A673 (cell line): ENCODE measurements around the gene GLYR1. TPM values are rescaled to one million over a fixed set of nuclear protein-coding genes. Genes with fewer than 3 reads are reported as not detected.

Experiments used
- BruUV-seq: library from RNA; stranded (reverse); fragments of 400-500 nt; replicated peaks from 2 replicates; lab custom pipeline; 2021; lab: Mats Ljungman, UMichigan
- CTCF ChIA-PET: fragments of 300-600 bp; sonication (Branson Sonifier 250); formaldehyde crosslinking; loops from one replicate; lab custom pipeline; 2022; ENCODE audit warnings: antibody characterized with exemption; lab: Charles Lee
- POLR2A ChIA-PET: fragments of 300-600 bp; sonication (Branson Sonifier 250); formaldehyde crosslinking; loops from one replicate; lab custom pipeline; 2022; ENCODE audit warnings: antibody characterized with exemption; ENCODE audit not compliant: low non-redundant PET; lab: Charles Lee
- DNase-seq: peaks from one replicate; pipeline ENCODE4 v3.0.0-alpha.2; 2015; ENCODE audit warnings: low spot score
- H3K27ac ChIP-seq: fragments of 200-600 bp; sonication (generic); 2 replicates; pipeline ENCODE4 v1.5.1; 2016; ENCODE audit warnings: mixed run types, low read depth, mild to moderate bottlenecking, mixed read lengths, antibody characterized with exemption, low read length; ENCODE audit not compliant: poor library complexity, severe bottlenecking
- H3K27me3 ChIP-seq: fragments of 200-600 bp; sonication (generic); replicated peaks from 2 replicates; pipeline ENCODE4 v1.6.1; 2017; ENCODE audit warnings: mixed run types, low read depth, mild to moderate bottlenecking, mixed read lengths, antibody characterized with exemption, low read length; ENCODE audit not compliant: insufficient read depth, poor library complexity
- H3K36me3 ChIP-seq: fragments of 200-600 bp; sonication (generic); 2 replicates; pipeline ENCODE4 v1.6.1; 2016; ENCODE audit warnings: mixed run types, mild to moderate bottlenecking, mixed read lengths, antibody characterized with exemption, low read length; ENCODE audit not compliant: insufficient read depth, poor library complexity, severe bottlenecking
- H3K4me1 ChIP-seq: fragments of 200-600 bp; sonication (generic); 2 replicates; pipeline ENCODE4 v1.6.1; 2017; ENCODE audit warnings: mixed run types, mild to moderate bottlenecking, mixed read lengths, antibody characterized with exemption, low read length; ENCODE audit not compliant: insufficient read depth, poor library complexity, severe bottlenecking
- H3K4me3 ChIP-seq: fragments of 200-600 bp; sonication (generic); 2 replicates; pipeline ENCODE4 v1.5.1; 2016; ENCODE audit warnings: low read depth, mixed run types, mild to moderate bottlenecking, mixed read lengths, low read length; ENCODE audit not compliant: poor library complexity, severe bottlenecking
- H3K9me3 ChIP-seq: fragments of 200-600 bp; sonication (generic); 2 replicates; pipeline ENCODE4 v1.6.1; 2016; ENCODE audit warnings: mixed run types, low read depth, mild to moderate bottlenecking, mixed read lengths, antibody characterized with exemption, low read length; ENCODE audit not compliant: poor library complexity, severe bottlenecking
- EZH2 ChIP-seq: fragments of 200-600 bp; sonication (generic); IDR thresholded peaks from 2 replicates; pipeline ENCODE4 v1.6.1; 2017; ENCODE audit warnings: borderline replicate concordance, low read depth, mild to moderate bottlenecking, mixed read lengths, antibody characterized with exemption, low read length; ENCODE audit not compliant: poor library complexity, severe bottlenecking
- intact Hi-C: fragments of 100-400 bp; cut with micrococcal nuclease; formaldehyde crosslinking; loops from one replicate; pipeline ENCODE4 v1.10.0; 2022; ENCODE audit not compliant: unreplicated experiment
- total RNA-seq: library from RNA; stranded (reverse); gene quantifications from 2 replicates; pipeline ENCODE4 v1.2.3, GENCODE V29; 2021
- TF ChIP-seq, protein P1 (sequence below): fragments of 300-800, 200-600 bp; sonication (generic); conservative IDR thresholded peaks from 2 replicates; pipeline ENCODE4 v1.5.1; 2017; ENCODE audit warnings: low read depth, mild to moderate bottlenecking, antibody characterized with exemption, low read length, moderate library complexity, mixed read lengths

Gene GLYR1
- total RNA-seq, 1 experiment from 2014 or later: 128 TPM

DNA sequence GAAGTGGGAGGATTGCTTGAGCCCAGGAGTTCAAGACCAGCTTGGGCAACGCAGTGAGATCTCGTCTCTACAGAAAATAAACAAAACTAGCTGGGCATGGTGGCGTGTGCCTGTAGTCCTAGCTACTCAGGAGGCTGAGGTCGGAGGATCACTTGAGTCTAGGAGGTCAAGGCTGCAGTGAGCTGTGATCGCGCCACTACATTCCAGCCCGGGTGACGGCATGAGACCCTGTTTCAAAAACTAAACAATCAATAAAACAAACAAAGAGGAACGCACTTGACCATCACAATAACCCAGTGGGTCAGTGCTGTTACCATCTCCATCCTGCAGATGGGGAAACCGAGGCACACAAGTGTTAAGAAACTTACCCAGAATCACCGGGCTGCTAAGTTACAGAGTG is 93.9 kb downstream of the GLYR1 start:
- CTCF ChIA-PET: no interaction called here
- Histone ChIP-seq H3K27me3 (no peaks in the 10 kb centered on the region), H3K4me3 (no peak overlapping the region), H3K36me3 (peaks cover 44% of the 10 kb centered on the region), H3K4me1 (no peaks in the 10 kb centered on the region), H3K9me3 (no peaks in the 10 kb centered on the region), H3K27ac (no peak overlapping the region)
- DNase-seq: no peak
- intact Hi-C loops: no loop called here
- no TSS peak for BruUV-seq
- TF ChIP-seq, protein P1, sequence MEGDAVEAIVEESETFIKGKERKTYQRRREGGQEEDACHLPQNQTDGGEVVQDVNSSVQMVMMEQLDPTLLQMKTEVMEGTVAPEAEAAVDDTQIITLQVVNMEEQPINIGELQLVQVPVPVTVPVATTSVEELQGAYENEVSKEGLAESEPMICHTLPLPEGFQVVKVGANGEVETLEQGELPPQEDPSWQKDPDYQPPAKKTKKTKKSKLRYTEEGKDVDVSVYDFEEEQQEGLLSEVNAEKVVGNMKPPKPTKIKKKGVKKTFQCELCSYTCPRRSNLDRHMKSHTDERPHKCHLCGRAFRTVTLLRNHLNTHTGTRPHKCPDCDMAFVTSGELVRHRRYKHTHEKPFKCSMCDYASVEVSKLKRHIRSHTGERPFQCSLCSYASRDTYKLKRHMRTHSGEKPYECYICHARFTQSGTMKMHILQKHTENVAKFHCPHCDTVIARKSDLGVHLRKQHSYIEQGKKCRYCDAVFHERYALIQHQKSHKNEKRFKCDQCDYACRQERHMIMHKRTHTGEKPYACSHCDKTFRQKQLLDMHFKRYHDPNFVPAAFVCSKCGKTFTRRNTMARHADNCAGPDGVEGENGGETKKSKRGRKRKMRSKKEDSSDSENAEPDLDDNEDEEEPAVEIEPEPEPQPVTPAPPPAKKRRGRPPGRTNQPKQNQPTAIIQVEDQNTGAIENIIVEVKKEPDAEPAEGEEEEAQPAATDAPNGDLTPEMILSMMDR: no peak
- no peak for TF ChIP-seq EZH2
- POLR2A ChIA-PET: no interaction called here

Other genes starting within 250 kb of the GLYR1 start
- gene UBALD1, start 232.4 kb downstream of the GLYR1 start, total RNA-seq: 36.3 and 36.5 TPM in 2 replicates
- gene MGRN1, start 222.5 kb downstream of the GLYR1 start, total RNA-seq: 54.6 and 61.4 TPM in 2 replicates
- gene NUDT16L1, start 153.7 kb downstream of the GLYR1 start, total RNA-seq: 29.7 and 33.8 TPM in 2 replicates
- gene ANKS3, start 113.0 kb downstream of the GLYR1 start, total RNA-seq: 26.9 and 30.3 TPM in 2 replicates
- gene DNAAF8, start 112.8 kb downstream of the GLYR1 start, total RNA-seq: 0.15 and 0.72 TPM in 2 replicates
- gene ZNF500, start 80.1 kb downstream of the GLYR1 start, total RNA-seq: 16.8 and 19.1 TPM in 2 replicates
- gene SEPTIN12, start 58.9 kb downstream of the GLYR1 start, total RNA-seq: not detected in 2 replicates
- gene SMIM22, start 51.9 kb downstream of the GLYR1 start, total RNA-seq: not detected in 2 replicates
- 2.9 and 3.3 TPM in 2 replicates for gene ROGDI, start 44.7 kb downstream of the GLYR1 start, total RNA-seq
- 45.6 and 51.0 TPM in 2 replicates for gene UBN1, start 193 bp upstream of the GLYR1 start, total RNA-seq
- 0.04 and 0.42 TPM in 2 replicates for gene PPL, start 89.9 kb upstream of the GLYR1 start, total RNA-seq
- 0.04 TPM in 1 of 2 replicates, not detected in the other for gene SEC14L5, start 111.0 kb upstream of the GLYR1 start, total RNA-seq
- gene NAGPA, start 186.6 kb upstream of the GLYR1 start, total RNA-seq: 11.7 and 11.9 TPM in 2 replicates
- not detected in 2 replicates for gene C16orf89, start 218.7 kb upstream of the GLYR1 start, total RNA-seq
- 29.5 and 29.8 TPM in 2 replicates for gene ALG1, start 224.6 kb upstream of the GLYR1 start, total RNA-seq